ENCODE measurements around the gene NARS2.
"Not testable (repeated sequence)": the region's sequence is repeated elsewhere in the genome, so short reads cannot be mapped to it uniquely, and the experiment has no call there.

NARS2 gene

DNA sequence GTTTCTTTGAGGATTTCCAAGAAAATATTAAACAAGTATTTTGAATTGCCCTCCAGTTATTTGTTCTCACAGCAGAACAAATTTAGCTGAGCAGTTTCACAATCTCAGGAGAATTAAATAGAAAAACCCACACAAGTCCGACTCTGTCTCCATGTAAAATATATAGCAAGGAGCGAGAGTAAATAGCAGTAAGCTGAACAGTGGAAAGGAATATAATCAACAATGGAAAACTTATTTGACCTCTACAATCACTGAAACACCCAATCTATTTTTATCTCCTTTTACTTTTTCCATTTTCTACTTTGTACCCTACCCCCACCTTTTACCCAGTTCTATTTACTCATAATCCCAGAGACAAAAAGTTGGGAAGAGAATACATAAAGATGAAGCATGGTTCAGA, 34.4 kb downstream of the NARS2 start:
- no peak for DNase-seq

DNA sequence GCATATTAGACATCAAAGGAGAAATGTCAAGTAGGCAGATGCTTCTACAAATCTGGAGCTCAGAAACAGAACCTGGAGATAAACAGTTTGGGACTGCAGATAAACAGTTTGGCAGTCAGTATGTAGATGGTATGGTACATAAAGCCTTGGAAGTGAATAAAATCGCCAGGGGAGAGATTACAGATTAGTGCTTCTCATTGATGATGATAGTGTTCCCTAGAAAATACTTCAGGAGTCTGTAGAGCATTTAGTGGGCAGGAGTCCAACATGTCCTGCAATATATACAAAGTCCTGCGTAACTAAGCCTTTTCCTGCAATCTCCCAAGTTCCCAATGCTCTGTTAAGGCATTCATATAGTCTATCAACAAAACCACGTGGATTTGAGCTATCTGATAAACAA, 35.2 kb downstream of the NARS2 start:
- no peak for DNase-seq

DNA sequence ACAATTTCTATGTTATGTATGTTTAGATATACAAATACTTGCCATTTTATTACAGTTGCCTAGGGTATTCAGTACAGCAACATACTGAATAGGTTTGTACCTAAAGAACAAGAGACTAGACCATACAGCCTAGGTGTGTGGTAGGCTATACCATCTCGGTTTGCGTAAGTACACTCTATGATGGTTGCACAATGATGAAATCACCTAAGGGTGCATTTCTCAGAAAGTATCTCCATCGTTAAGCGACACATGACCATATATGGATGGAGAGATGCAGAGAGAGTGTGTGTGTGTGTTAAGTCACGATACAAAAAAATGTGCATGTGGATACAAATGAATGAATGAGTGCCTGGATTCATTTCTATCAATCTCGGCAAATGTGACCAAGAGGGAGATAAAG, 37.7 kb downstream of the NARS2 start:
- DNase-seq: no peak

DNA sequence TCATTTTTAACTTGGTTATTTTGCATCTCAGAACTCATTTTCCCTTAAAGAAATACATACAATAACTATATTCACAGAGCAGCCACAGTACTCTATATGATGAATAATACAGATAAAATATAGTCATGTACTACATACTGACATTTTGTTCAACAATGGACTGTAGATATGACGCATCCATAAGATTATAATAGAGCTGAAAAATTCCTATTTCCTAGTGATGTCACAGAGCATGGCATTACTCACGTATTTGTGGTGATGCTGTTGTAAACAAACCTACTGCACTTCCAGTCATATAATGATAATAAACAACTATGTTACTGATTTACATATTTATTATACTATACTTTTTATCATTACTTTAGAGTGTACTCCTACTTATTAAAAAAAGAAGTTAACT, 38.7 kb downstream of the NARS2 start:
- no peak for DNase-seq

DNA sequence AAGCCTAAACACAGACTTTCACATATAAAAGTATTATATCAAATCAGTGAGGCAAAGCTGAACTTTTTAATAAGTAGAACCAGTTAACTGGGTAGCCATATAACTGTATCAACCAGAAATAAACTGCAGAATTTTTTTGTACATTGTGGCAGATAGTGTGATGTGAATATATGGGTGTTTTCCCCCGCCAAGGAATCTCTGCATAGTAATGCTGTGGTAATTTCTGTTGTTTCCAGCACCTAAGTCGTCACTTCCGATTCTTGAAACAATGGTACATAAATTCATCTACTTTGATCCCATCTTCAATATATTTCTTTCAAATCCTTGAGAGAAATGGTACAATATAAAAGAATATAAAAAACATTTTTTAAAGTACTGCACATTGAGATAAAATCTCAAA, 39.6 kb downstream of the NARS2 start:
- no peak for DNase-seq

DNA sequence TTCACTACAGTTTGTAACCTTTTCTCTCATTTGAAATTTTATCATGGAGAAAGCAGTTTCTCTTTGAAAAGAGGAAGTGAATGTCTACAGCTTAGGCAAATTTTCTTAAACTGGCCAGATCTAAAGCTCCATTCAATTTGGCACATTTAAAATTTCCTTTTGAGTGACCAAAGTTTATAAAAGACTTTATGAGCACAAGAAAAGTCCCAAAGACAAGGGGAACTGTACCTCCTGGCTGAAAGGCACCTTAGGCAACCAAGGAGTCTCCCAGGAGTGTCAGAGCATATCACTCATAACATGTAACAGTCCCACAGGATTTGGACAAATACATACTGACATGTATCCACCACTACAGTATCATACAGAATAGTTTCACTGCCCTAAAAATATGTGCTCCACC, 41.3 kb downstream of the NARS2 start:
- DNase-seq: no peak

DNA sequence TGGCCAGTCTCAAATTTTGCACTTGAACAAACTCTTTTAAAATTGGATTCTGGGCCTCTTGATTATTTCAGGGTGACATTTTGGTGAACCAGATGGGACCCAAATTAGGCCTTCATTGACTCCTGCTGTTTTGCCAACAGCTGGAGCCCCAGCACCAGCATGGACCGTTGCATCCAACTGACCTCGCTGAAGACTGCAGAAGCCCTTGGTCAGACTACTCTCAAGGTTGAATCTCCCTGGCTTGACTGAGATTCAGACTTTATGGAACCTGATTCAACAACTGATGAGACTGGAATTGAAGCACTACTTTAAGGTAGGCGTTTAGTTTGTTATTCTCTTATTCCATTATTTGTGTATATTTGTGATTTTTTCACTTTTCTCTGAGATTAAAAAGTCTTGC, 41.7 kb downstream of the NARS2 start:
- no peak for DNase-seq

DNA sequence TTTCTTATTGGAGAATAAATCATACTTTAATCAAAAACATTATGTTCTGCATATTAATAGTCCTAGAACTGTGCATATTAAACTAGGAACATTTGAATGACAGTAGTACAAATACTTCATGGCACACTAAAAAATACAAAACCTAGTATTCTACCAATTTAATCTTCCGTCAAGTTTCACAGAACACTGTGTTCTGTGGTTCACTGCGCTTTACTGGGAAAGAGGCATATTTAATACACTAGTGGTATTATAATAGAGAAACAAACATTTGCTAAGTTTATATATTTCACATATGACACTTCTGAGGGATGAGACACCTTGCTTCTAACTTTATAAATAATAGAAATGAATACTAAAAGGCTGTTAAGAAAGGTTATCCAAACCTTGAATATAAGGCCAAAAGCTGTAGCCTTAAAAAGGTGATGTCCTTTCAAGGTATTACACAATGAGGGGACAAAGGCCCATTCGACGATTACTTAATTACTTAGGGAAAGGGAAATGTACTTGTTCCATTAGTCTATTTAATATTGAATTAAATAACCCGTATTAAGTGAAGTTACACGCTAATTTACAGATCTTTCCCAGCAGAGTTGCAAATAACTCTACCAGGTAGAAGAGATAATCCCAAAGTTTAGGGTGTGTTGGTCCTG, 48.0 kb downstream of the NARS2 start:
- DNase-seq: no peak

DNA sequence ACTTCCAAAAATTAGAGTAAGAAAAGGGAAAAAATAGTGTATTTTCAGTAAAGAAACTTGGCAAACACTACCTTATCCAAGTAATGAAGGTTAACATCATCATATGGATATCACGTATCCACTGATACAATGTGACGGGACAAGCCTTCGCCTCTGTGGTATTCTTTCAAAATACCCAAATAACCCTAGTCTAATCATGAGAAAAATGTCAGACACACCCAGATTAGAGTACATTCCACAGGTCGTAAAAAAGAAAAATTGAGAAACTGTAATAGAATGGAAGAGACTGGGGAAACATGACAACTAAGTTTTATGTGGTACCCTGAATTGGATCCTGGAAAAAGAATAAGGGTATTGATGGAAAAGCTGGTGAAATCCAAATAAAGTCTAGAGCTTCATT, 48.9 kb downstream of the NARS2 start:
- no peak for DNase-seq

DNA sequence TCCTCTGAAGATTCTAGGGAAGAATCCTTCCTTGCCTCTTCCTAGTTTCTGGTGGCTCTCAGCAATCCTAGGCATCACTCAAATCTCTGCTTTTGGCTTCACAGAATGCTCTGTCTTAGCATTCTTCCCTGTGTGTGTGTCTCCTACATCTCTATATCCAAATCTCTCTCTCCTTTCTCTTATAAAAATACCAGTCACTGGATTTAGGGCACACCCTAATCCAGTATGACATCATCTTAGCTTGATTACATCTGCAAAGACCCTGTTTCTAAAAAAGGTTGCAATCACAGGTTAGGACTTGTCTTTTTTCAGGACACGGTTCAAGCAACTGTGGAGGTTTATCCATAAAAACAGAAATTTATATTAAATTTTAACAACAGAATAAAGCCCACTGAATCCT, 54.4 kb downstream of the NARS2 start:
- no peak for DNase-seq

DNA sequence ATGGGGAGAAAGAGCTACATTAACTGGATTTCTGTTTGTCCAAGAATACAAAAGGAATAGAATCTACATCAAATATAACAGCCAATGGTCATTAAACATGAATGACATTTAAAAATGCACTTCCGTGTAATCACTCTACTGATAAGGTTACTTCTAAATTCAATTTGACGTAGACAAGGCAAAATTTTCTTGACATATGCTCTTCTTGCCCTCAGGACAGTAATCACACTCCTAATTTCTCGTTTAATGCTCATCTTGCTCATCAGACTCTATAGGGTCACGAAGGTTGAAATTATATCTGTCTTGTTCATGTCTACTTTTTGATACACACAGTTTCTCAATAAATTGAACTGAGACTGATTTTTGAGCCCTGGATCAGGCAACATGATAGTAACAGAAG, 58.4 kb downstream of the NARS2 start:
- no peak for DNase-seq

DNA sequence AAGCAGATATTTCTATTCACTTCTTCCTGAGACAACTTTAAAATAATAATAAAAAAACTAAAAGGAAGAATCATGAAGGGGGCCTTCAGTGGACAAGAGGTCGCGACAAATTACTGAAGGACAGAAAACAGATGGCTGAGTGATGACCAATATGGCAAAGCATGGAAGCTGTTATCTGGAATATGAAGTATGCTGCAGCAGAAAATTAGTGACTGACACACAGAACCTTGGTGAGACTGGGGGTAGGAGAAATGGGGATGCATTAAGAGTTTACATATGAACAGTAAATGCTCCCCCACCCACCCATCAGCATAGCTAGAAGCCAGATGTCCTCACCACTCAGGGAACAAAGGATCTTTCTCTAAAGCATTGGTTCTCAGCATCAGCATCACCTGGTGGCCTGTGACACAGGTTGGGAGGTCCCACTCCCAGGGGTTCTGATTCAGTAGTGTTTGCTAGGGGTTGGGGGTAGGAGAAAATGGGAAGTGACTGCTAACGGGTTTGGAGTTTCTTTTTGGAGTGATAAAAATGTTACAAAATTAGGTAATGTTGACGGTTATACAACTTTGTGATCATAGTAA, 59.7 kb downstream of the NARS2 start:
- DNase-seq: no peak

DNA sequence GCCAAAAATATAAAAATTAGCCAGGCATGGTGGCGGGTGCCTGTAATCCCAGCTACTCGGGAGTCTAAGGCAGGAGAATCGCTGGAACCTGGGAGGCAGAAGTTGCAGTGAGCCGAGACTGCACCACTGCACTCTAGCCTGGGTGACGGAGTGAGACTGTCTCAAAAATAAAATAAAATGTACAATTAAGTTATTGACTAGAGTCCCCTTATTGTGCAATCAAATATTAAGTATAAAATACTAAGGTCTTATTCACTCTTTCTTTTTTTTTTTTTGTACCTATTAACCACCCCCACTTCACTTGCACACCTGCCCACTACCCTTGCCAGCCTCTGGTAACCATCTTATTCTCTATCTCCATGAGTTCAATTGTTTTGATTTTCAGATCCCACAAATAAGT, 61.6 kb downstream of the NARS2 start:
- not testable (repeated sequence) for DNase-seq

DNA sequence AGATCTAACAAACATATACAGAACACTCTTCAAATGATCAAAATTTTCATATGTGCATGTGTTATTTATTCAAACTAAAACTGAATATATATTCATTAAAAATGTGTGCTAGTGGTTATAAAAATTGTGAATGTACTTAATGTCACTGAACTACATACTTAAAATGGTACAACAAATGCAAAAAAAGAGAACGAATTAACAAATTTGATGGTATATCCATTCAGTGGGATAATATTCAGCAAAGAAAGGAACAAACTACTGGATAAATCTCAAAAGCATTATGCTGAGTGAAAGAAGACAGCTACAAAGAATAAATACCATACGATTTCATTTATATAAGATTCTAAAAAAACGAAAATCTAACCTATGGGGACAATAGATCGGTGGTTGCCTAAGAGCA, 64.1 kb downstream of the NARS2 start:
- no peak for DNase-seq

DNA sequence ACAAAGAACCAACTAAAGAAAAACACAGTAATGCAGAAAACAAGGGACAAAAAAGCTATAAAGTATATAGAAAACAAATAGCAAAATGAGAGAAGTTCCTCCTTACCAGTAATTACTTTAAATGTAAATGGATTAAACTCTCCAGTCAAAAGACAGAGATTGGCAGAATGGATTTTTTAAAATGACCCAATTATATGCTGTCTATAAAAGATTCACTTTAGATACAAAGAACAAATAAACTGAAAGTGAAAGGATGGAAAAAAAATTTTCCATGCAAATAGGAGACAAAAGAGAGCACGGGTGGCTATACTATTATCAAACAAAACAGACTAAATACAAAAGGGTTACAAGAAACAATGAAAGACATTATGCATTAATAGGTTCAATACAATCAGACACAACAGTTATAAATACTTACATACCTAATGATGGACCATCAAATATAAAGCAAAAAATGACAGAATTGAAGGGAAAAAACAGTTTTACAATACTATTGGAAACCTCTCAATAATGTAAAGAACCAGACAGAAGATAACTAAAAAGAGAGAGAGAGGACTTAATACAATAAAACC, 64.6 kb downstream of the NARS2 start:
- DNase-seq: no peak

DNA sequence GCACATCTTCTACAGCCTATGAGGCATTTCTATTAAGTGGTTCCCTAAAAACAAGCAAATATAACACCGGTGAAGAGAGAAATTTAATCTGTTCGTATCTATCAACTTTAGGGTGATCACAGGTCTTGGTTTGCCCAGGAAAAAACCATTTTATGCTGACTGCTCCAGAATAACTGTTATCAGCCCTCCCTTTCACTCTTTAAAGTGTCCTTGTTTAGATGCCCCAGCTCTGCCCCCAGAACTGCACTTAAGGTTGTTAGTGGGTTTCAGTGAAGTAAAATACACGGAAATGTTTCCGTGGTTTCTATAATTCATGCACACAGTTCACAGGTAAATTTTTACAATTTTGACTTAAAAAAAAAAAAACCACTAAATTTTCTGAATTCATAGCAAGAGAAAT, 70.0 kb downstream of the NARS2 start:
- DNase-seq: no peak

DNA sequence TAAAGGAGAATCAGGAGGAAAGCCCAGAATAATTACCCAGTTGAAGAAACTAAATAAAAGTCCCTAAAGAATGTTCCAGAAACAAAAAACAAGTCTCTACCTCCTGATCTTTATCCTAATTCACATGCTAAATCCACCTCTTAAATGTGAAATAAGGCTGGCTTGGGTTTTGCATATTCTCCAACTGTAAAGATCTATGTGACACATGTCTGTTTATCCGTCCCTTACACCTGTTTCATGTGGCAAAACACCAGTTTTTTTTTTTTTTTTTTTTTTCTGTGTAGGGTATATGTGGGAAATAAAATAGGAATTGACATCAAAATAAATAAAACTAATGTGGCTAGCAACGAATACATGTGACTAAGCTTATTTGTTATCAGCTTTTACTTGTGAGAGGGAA, 70.5 kb downstream of the NARS2 start:
- no peak for DNase-seq

DNA sequence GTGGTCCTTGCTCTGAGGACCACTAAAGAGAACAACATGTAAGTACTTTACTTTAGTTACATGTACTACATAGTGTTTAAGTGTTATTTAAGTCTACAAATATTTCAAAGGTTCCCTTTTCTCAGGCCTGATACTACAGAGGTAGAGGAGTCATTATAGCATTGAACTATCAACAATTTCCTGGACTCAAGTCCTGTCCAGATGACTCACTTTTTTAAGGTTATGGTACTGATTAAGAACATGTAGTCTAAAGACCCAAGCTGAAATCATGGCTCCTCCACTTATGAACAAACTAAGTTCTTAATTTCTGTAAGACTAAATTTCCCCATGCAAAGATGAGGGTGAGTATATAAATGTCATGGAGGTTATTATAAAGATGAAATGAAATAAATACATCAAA, 74.7 kb downstream of the NARS2 start:
- DNase-seq: no peak

DNA sequence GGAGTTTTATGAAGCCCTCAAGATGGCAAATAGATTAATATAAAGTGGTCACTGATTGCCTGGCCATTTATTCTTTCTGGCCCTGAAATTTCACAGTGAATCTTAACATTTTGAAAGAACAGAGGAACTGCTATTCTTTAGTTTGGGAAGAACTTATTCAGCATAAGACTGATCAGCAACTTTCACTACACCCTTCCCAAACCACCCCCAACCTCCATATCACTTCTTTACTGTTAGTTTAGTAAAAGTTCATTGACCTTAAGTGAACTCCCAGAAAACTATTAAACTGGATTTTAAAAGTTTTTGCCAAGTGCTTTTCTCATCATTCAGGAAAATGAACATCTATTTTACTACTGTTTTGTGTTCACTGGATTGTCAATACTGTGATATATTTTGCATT, 77.4 kb downstream of the NARS2 start:
- DNase-seq: no peak

DNA sequence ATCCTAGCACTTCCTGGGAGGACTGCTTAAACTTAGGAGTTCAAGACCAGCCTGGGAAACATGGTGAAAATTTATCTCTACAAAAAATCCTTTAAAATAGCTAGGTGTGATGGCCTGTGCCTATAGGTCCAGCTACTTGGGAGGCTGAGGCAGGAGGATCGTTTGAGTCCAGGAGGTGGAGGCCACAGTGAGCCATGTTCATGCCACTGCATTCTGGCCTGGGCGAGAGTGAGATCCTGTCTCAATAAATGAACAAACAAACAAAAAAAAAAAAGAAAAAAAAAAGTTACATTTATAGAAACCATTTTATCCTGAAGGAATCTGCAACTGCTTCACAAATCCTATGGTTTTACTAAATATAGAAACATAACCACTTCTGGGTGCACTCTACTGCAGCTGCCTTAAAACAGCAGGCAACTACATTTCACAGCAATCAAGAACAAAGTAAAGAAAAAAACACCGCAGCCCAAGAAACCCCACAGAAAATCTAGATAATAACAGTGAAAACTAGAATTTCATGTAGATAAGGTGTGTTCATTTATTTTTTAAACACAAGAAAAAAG, 81.2 kb downstream of the NARS2 start:
- DNase-seq: no peak

DNA sequence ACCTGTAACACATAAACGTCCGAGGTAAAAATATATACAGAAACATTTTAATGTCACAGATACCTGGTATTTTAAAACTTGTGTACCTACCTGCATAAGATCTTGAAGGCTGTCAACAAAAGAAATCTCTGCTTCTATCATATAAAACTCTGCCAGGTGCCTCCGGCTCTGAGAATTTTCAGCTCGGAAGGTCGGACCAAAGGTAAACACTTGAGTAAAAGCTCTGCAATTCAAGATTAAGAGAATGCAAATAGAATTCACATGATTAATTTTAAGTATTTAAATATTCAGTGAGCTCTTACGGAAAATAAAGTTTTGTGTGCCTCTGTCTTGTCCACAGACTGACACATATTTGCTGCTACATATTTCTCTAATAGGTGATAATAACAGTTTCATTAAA, 81.7 kb downstream of the NARS2 start:
- DNase-seq: no peak

DNA sequence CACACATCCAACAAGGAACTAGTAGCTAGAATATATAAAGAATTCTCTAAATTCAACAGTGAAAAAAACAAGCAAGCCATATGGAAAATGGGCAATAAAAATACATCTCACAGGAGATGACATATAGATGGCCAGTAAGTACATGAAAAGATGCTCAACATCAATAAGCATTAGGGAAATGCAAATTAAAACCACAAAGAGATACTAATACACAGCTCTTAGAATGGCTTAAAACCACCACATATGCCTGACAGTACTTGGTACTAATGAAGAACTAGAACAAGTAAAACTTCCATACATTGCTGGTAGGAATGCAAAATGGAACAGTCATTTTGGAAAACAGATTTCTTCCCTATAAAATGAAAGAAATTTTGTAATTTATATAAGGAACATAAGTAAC, 85.5 kb downstream of the NARS2 start:
- no peak for DNase-seq

DNA sequence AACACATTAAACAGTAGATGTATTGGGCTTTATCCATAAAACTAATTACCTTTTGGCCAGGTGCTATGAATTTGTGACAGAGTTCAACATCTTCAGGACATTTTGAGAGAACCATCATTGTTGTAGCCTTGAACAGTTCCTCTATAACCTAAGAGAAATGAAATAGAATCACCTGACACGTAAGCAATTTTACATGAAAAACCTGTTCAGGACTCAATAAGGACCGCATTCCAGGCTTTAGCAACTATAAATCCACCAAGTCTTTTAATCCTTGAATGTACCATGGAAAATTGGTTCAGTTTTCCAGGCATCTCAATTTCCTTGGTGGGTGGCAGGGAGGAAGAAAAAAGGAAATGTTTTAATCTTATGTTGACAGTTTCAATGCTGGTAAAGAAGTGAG, 96.1 kb downstream of the NARS2 start:
- no peak for DNase-seq

DNA sequence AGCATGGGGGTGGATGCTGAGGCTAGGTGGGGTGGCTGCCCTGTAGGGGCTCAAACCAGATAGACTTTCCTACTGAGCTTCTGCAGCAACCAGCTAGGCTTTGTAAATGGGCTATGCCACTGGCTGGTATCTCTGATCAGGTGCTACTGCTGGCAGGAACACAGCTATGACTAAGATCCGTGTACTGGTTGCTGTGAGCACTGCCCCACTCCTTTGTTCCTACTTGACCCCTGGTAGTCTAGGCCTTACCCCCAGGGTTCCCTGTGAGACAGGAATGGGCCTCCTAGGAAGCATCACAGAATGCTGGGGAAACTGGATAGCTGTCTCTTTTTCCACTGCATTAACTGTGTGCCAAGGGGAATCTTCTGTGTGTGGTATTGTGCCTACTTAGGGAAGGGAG, 98.6 kb downstream of the NARS2 start:
- no peak for DNase-seq

DNA sequence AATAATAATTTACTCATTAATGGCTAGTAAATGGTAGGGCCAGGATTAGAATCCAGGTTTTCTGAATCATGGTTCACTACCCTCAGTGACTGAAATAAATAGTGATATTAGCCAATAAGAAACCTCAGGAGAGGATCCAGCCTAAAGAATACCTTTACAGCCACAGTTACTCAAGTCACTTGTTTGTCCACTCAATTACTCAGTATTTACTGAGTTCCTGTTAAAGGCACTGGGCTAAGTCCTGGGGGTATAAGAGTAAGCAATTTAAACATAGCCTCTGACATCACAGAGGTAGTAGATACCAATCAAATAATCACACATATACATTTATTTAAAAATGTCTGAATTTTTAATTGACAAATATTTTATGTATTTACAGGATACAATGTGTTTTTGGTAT, 100.2 kb downstream of the NARS2 start:
- DNase-seq: no peak

All from SW 1271 (cell line).